ENCODE measurements around the gene MMD.

GRCh38 chr17:55423535-55423934, 1.9 kb upstream of the MMD start:
- no peak for TF ChIP-seq FOXK2 (IDR thresholded peaks at IDR 0.05)
- no peak for TF ChIP-seq BHLHE40 (IDR thresholded peaks at IDR 0.05; ENCODE audit: borderline replicate concordance)
- TF ChIP-seq, protein P1, sequence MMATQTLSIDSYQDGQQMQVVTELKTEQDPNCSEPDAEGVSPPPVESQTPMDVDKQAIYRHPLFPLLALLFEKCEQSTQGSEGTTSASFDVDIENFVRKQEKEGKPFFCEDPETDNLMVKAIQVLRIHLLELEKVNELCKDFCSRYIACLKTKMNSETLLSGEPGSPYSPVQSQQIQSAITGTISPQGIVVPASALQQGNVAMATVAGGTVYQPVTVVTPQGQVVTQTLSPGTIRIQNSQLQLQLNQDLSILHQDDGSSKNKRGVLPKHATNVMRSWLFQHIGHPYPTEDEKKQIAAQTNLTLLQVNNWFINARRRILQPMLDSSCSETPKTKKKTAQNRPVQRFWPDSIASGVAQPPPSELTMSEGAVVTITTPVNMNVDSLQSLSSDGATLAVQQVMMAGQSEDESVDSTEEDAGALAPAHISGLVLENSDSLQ (IDR thresholded peaks at IDR 0.05) = no peak
- peak; percentile 69; the same call in 1 of the 2 replicates for TF ChIP-seq ZNF384 (IDR thresholded peaks at IDR 0.05)
- no peak for TF ChIP-seq SP1 (IDR thresholded peaks at IDR 0.05)
- no peak for TF ChIP-seq FOXM1 (IDR thresholded peaks at IDR 0.05; ENCODE audit: borderline replicate concordance)
- no peak for TF ChIP-seq CTBP1 (IDR thresholded peaks at IDR 0.05; ENCODE audit: borderline replicate concordance)
- TF ChIP-seq SUZ12 (IDR thresholded peaks at IDR 0.05) = no peak
- TF ChIP-seq TARDBP (IDR thresholded peaks at IDR 0.05) = no peak
- no peak for TF ChIP-seq HDGF (IDR thresholded peaks at IDR 0.05; ENCODE audit: borderline replicate concordance)
- TF ChIP-seq FOXA1 (IDR thresholded peaks at IDR 0.05) = no peak
- TF ChIP-seq ARNT (IDR thresholded peaks at IDR 0.05) = no peak
